Mesendoderm (in vitro differentiated cells): ENCODE data around the gene RASGEF1B.

Source experiments
- DNase-seq: peaks from one replicate; pipeline ENCODE4 v3.0.0; 2013
- H2AK5ac ChIP-seq: 2 replicates; pipeline ENCODE4 v1.6.1; 2013; ENCODE audit warnings: low read length, inconsistent platforms
- H2BK120ac ChIP-seq: 2 replicates; pipeline ENCODE4 v1.6.1; 2013; ENCODE audit warnings: low read depth, mild to moderate bottlenecking, low read length, moderate library complexity, mixed read lengths
- H2BK15ac ChIP-seq: replicated peaks from 2 replicates; pipeline ENCODE4 v1.6.1; 2013; ENCODE audit warnings: low read depth, mild to moderate bottlenecking, moderate library complexity
- H2BK5ac ChIP-seq: 2 replicates; pipeline ENCODE4 v1.6.1; 2013; ENCODE audit warnings: low read length, inconsistent platforms
- H3K18ac ChIP-seq: 2 replicates; pipeline ENCODE4 v1.6.1; 2013; ENCODE audit warnings: mild to moderate bottlenecking, low read length, mixed read lengths
- H3K23ac ChIP-seq: one replicate; pipeline ENCODE4 v1.6.1; 2013; ENCODE audit warnings: low read length
- H3K27ac ChIP-seq: 2 replicates; pipeline ENCODE4 v1.5.1; 2013; ENCODE audit warnings: low read depth, mild to moderate bottlenecking, inconsistent platforms, low read length, moderate library complexity
- H3K27me3 ChIP-seq: 2 replicates; pipeline ENCODE4 v1.6.1; 2013; ENCODE audit warnings: low read length, control low read depth, mild to moderate bottlenecking, inconsistent platforms; ENCODE audit not compliant: insufficient read depth, poor library complexity
- H3K36me3 ChIP-seq: 2 replicates; pipeline ENCODE4 v1.6.1; 2013; ENCODE audit warnings: low read length, inconsistent platforms; ENCODE audit not compliant: control insufficient read depth, insufficient read depth
- H3K4ac ChIP-seq: one replicate; pipeline ENCODE4 v1.6.1; 2013; ENCODE audit warnings: low read depth, mild to moderate bottlenecking, low read length, moderate library complexity
- H3K4me1 ChIP-seq: 2 replicates; pipeline ENCODE4 v1.6.1; 2013; ENCODE audit warnings: low read depth, low read length, inconsistent platforms; ENCODE audit not compliant: control insufficient read depth
- H3K4me2 ChIP-seq: 2 replicates; pipeline ENCODE4 v1.6.1; 2013; ENCODE audit warnings: low read length
- H3K4me3 ChIP-seq: 2 replicates; pipeline ENCODE4 v1.5.1; 2013; ENCODE audit warnings: mild to moderate bottlenecking, low read length
- H3K56ac ChIP-seq: one replicate; pipeline ENCODE4 v1.6.1; 2013; ENCODE audit warnings: low read length
- H3K79me1 ChIP-seq: 2 replicates; pipeline ENCODE4 v1.6.1; 2013; ENCODE audit warnings: low read length, inconsistent platforms
- H3K79me2 ChIP-seq: 2 replicates; pipeline ENCODE4 v1.6.1; 2013; ENCODE audit warnings: mild to moderate bottlenecking, low read length; ENCODE audit not compliant: control insufficient read depth, insufficient read depth
- H3K9ac ChIP-seq: 2 replicates; pipeline ENCODE4 v1.6.1; 2013; ENCODE audit warnings: low read length, inconsistent platforms
- H4K5ac ChIP-seq: one replicate; pipeline ENCODE4 v1.6.1; 2013; ENCODE audit warnings: low read length
- H4K8ac ChIP-seq: one replicate; pipeline ENCODE4 v1.6.1; 2013; ENCODE audit warnings: low read depth, mild to moderate bottlenecking, control low read depth, low read length, moderate library complexity
- WGBS: extraction: QIAGEN DNeasy Blood & Tissue Kit; methylation state at CpG from one replicate; pipeline ENCODE4 v1.1.7; 2013; ENCODE audit warnings: low lambda C conversion rate, missing lambda C conversion rate; ENCODE audit not compliant: insufficient coverage; ENCODE audit errors: extremely low coverage; 5-methylcytosine and 5-hydroxymethylcytosine counted together

The RASGEF1B gene

DNA sequence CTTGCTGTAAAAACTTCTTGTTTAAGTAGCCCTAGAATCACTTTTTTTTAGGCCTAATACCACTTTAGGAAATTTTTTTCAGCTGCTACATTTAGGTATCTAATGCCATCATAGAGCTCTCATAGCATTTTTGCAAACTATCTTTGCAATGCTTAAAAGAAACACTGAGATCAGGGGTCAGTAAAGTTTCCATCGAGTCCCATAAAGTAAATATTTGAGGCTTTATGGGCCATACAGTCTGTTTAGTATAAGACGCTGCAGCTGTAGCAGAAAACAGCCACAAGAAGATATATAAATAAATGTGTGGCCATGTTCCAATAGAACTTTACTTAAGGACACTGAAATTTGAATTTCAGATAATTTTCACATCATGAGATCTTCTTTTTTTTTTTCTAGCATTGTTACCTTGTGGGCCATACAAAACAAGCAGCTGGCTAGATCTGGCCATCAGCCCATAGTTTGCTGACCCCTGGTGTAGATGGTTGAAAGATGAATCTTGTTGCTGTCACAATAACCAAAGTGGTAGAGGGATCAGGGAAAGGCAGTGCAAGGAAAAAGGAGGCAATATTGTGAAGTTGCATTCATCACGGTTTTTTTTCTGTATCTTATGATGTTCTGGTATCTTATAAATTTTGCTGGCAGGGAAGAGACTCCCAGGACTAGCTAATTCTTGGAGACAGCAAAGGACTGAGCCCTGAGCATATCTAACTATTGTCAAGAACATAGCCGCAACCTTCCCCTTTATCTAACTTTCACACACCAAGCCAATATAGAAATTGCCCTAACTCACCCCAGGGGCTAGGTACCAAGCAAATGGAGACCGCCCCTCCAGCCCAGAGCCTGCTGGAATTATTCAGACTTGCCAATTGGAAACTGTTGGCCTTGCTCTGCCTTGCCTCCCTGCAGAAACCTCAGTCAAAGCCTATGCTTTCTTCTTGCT is 46.6 kb downstream of the RASGEF1B start:
- Histone ChIP-seq H2AK5ac (no peak overlapping the region), H3K4me1 (peaks cover 8% of the 10 kb centered on the region), H3K27me3 (no peaks in the 10 kb centered on the region), H2BK15ac (no peak overlapping the region), H2BK120ac (no peak overlapping the region), H3K18ac (no peak overlapping the region), H3K9ac (no peak overlapping the region), H2BK5ac (no peak overlapping the region), H3K27ac (no peak overlapping the region), H3K4me3 (no peak overlapping the region), H3K56ac (no peak overlapping the region), H3K4ac (no peak overlapping the region), H4K5ac (no peak overlapping the region), H4K8ac (no peak overlapping the region), H3K79me2 (no peaks in the 10 kb centered on the region), H3K4me2 (no peak overlapping the region), H3K23ac (no peak overlapping the region), H3K36me3 (no peaks in the 10 kb centered on the region), H3K79me1 (peaks cover 2% of the 10 kb centered on the region)
- no peak for DNase-seq
- no CpG with 5 or more reads among the region's 5 CpGs for WGBS

DNA sequence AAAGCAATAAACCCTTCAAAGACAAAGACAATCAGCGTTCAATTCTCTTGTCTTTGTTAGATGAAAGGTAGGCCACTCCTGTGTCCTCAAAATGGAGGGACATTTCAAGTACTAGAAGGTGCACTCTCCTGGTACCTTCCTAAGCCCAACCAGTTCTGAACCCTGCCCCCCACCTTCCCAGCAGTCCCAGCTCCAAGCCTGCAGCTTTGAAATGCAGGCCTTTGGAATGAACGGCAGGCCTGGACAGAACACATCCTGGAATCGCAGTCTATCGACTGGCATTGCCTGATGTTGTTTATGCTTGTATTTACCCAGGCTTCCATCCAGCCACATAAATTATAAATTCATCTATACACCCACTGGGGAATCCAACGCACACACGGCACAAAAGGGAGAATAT is 47.4 kb downstream of the RASGEF1B start:
- no peak overlapping the region for H3K4ac ChIP-seq
- H2BK15ac ChIP-seq = no peak overlapping the region
- H3K79me2 ChIP-seq = no peaks in the 10 kb centered on the region
- no peaks in the 10 kb centered on the region for H3K36me3 ChIP-seq
- H3K4me1 ChIP-seq = peaks cover 11% of the 10 kb centered on the region
- H2BK5ac ChIP-seq = no peak overlapping the region
- H3K9ac ChIP-seq = no peak overlapping the region
- H3K56ac ChIP-seq = peak overlapping the region; percentile 20
- H3K4me3 ChIP-seq = no peak overlapping the region
- H3K23ac ChIP-seq = no peak overlapping the region
- no peak overlapping the region for H2AK5ac ChIP-seq
- no peak overlapping the region for H4K8ac ChIP-seq
- H3K27me3 ChIP-seq = no peaks in the 10 kb centered on the region
- no peak overlapping the region for H3K4me2 ChIP-seq
- H3K27ac ChIP-seq = no peak overlapping the region
- no CpG with 5 or more reads among the region's 6 CpGs for WGBS
- no peak overlapping the region for H2BK120ac ChIP-seq
- peak; percentile 35 for DNase-seq
- H3K79me1 ChIP-seq = peaks cover 2% of the 10 kb centered on the region
- no peak overlapping the region for H3K18ac ChIP-seq
- no peak overlapping the region for H4K5ac ChIP-seq

DNA sequence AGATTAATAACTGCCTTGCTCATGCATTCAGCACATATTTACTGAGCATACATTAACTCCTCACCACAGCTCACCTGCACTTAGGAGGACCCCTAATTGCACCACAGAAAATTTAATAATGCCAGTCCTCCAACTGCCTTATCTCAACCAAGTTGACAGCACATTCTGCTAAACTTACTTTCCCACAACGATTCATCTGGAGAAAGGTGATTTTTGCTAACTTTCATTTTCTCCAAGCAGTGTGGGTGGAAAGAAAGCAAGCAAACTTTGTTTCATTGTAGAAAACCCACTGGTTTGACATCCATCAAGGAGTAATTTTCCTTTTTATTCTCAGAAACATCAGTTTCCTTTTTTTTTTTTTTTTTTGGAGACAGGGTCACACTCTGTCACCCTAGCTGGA is 49.1 kb downstream of the RASGEF1B start:
- no peak for DNase-seq
- WGBS = no CpG with 5 or more reads among the region's 1 CpG
- Histone ChIP-seq H4K8ac (no peak overlapping the region), H2AK5ac (no peak overlapping the region), H3K9ac (no peak overlapping the region), H3K4me1 (peaks cover 11% of the 10 kb centered on the region), H3K56ac (no peak overlapping the region), H3K79me2 (no peaks in the 10 kb centered on the region), H3K79me1 (no peaks in the 10 kb centered on the region), H3K4me2 (no peak overlapping the region), H2BK15ac (peak overlapping the region; percentile 87), H3K27ac (no peak overlapping the region), H4K5ac (no peak overlapping the region), H2BK5ac (no peak overlapping the region), H3K27me3 (no peaks in the 10 kb centered on the region), H3K4me3 (no peak overlapping the region), H3K18ac (peak overlapping the region; percentile 53), H3K4ac (no peak overlapping the region), H3K36me3 (no peaks in the 10 kb centered on the region), H3K23ac (no peak overlapping the region), H2BK120ac (peak overlapping the region; percentile 51)

DNA sequence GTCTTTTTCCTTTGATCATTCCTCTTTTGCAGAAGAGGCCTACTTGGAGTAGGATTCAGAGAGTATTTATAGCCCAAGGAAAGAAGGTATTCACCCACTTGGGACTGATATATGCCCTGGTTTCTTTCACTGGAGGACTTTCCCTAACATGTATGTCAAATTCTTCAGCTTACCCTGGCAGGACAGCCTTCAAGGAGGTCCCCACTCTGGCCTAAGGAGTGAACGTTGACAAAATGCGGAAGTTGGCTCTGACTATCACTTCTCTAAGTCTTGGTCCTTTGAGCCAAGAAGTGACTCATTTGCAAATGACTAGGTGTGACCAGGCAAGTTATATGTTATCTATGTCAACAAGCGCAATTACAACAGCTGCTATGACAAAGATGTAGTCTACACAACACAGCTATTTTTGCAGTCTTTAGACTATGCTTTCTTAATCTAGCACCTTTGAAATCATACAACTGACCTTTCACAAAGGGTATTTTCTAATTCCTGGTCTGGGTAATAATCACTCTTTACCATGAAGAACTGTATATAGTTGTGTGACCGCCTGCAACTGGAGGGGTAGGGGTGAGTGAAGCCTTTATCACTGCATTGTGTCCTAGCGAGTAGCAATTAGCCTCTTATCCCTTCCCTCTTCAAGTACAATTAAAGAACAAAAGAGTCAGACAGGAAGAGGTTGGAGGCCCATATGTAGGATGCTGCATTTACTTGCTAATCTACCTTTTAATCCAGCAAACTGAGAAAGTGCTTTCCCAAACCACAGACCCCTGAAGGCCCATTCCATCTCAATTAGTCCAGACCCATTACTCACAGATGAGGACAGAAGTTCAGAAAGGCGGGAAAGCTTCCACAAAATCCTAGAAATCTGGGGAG is 50.1 kb downstream of the RASGEF1B start:
- no peak overlapping the region for H4K5ac ChIP-seq
- H3K4me2 ChIP-seq = no peak overlapping the region
- H3K79me1 ChIP-seq = no peaks in the 10 kb centered on the region
- no peak overlapping the region for H3K4ac ChIP-seq
- H3K4me1 ChIP-seq = peaks cover 11% of the 10 kb centered on the region
- H4K8ac ChIP-seq = no peak overlapping the region
- no peaks in the 10 kb centered on the region for H3K36me3 ChIP-seq
- H3K79me2 ChIP-seq = no peaks in the 10 kb centered on the region
- no peak overlapping the region for H3K23ac ChIP-seq
- peak overlapping the region; percentile 13 for H3K27ac ChIP-seq
- no peaks in the 10 kb centered on the region for H3K27me3 ChIP-seq
- no peak overlapping the region for H2BK5ac ChIP-seq
- no peak overlapping the region for H2AK5ac ChIP-seq
- no peak overlapping the region for H3K9ac ChIP-seq
- no CpG with 5 or more reads among the region's 6 CpGs for WGBS
- peak; percentile 92 for DNase-seq
- H2BK15ac ChIP-seq = peak overlapping the region; percentile 87
- H3K56ac ChIP-seq = no peak overlapping the region
- no peak overlapping the region for H3K18ac ChIP-seq
- H3K4me3 ChIP-seq = no peak overlapping the region
- H2BK120ac ChIP-seq = no peak overlapping the region

DNA sequence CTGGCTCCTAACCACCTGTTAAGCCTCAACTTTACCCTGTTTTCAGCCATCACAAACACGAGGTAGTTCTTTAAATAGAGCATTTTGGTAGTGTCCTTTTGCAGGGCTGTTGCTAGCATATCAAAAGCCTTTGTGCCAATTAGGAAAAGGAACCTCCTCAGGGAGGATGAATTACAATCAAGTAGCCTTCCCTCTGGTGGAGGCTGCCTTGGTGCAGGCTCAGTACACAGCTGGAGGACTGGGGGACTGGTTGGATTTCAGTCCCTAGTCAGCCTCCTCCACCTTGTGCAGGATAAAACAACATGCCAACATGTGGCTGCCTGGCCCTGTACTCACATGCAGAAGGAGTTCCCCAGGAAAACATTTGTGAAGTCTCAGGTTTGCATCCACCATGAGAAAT is 53.1 kb downstream of the RASGEF1B start:
- H3K27me3 ChIP-seq = no peaks in the 10 kb centered on the region
- H4K8ac ChIP-seq = no peak overlapping the region
- no peak overlapping the region for H3K23ac ChIP-seq
- H3K79me1 ChIP-seq = no peaks in the 10 kb centered on the region
- H3K56ac ChIP-seq = no peak overlapping the region
- no peak overlapping the region for H4K5ac ChIP-seq
- H3K36me3 ChIP-seq = no peaks in the 10 kb centered on the region
- WGBS = no CpG with 5 or more reads among the region's 1 CpG
- no peak overlapping the region for H2BK5ac ChIP-seq
- no peak overlapping the region for H2AK5ac ChIP-seq
- H2BK15ac ChIP-seq = no peak overlapping the region
- H3K4me3 ChIP-seq = no peak overlapping the region
- no peak for DNase-seq
- peaks cover 8% of the 10 kb centered on the region for H3K4me1 ChIP-seq
- H3K4ac ChIP-seq = no peak overlapping the region
- no peak overlapping the region for H3K9ac ChIP-seq
- no peaks in the 10 kb centered on the region for H3K79me2 ChIP-seq
- H3K18ac ChIP-seq = no peak overlapping the region
- no peak overlapping the region for H3K27ac ChIP-seq
- H2BK120ac ChIP-seq = no peak overlapping the region
- H3K4me2 ChIP-seq = no peak overlapping the region
